ENCODE data around the gene RNF187.

The RNF187 gene

GRCh38 chr1:228494044-228494353, 6.8 kb downstream of the RNF187 start:
- H3K4me3 ChIP-seq, result no peak overlapping the region
- no peak for DNase-seq (ENCODE audit: low spot score)
- TF ChIP-seq CTCF (IDR thresholded peaks at IDR 0.05), result no peak
- no peak overlapping the region for H3K27ac ChIP-seq

DNA sequence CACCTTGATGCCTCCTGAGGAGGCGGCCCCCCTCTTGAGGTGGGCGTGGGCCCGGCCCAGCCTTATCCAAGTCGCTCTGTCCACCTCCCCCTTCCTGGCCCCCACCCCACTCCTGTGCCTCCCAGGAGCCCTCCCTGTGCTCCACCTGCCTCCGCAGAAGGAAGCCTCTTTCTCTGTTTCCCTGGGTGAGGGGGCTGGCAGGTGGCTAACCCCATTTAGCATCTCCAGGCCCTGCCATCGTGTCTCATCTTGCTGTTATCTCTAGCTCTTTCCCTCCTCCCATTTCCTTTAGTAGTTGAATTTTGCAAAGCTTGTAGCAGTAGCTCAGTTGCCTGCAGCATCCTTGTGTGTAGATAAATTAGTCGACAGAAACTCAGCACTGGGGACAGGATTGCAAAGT, 7.2 kb downstream of the RNF187 start:
- H3K27ac ChIP-seq, result no peak overlapping the region
- H3K4me3 ChIP-seq, result no peak overlapping the region
- no peak for TF ChIP-seq CTCF (IDR thresholded peaks at IDR 0.05)
- DNase-seq (ENCODE audit: low spot score), result no peak

GRCh38 chr1:228494970-228495853, 8.0 kb downstream of the RNF187 start:
- TF ChIP-seq CTCF (IDR thresholded peaks at IDR 0.05), result no peak
- no peak for DNase-seq (ENCODE audit: low spot score)

DNA sequence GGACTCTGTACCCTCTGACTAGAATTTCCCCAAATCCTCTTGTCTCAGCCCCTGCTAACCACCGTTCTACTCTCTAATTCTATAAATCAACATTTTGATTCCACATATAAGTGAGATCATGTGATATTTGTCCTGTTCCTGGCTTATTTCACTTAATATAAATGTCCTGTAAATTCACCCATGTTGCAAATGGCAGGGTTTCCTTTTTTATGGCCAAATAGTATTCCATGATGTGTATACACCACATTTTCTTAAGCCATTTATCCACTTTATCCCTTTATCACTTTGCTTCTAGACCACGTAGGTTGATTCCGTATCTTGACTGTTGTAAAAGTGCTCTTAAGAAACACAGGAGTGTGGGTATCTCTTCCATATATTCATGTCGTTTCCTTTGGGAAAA, 8.9 kb downstream of the RNF187 start:
- no peak for TF ChIP-seq CTCF (IDR thresholded peaks at IDR 0.05)
- no peak overlapping the region for H3K27ac ChIP-seq
- no peak overlapping the region for H3K4me3 ChIP-seq
- DNase-seq (ENCODE audit: low spot score), result no peak

More at GRCh38 chr1:228494970-228495853, 8.0 kb downstream of the RNF187 start:
- Histone ChIP-seq H3K4me3 (no peak overlapping the region), H3K27ac (no peak overlapping the region)

- no peak for DNase-seq (ENCODE audit: low spot score)
- no peak overlapping the region for H3K4me3 ChIP-seq
- no peak for TF ChIP-seq CTCF (IDR thresholded peaks at IDR 0.05)
- no peak overlapping the region for H3K27ac ChIP-seq
Observed at GRCh38 chr1:228496494-228496893, 9.3 kb downstream of the RNF187 start.

DNA sequence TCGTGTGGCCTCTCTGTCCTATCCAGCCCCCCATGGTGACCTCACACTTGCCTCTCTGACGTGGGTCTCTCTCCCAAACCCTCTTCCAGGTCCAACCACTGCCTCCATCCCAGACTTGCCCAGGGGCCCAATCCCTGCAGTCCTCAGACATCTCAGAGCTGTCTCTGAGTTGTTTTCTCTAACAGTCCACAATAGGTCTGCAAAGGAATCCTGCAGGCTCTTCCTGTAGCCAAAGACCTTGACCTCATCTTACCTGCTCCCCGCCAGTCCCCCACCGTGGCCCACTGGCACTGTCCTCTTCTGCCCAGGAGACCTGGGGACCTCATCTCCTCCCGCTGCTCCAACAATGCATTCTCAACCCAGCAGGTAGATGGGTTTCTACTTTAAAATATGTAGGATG, 10.0 kb downstream of the RNF187 start:
- Histone ChIP-seq H3K27ac (no peak overlapping the region), H3K4me3 (no peak overlapping the region)
- TF ChIP-seq CTCF (IDR thresholded peaks at IDR 0.05), result no peak
- no peak for DNase-seq (ENCODE audit: low spot score)

DNA sequence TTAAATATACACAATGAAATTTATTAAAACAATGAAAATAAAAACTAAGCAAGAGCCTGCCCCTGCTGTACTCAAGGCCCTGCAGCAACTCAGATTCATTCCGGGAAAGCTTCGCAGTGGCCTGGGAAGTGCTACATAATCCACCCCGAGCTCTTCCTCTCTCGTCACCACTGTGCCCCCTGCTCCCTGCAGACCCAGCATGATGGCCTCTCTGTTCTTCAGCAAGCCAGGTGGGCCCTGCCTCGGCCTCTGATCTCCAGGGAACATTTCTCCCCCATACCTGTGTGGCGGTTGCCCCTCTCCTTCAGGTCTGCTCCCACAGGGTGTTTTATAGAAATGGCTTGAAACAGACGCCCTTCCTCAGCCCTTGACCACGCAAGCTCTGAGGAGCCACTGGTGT, 10.6 kb downstream of the RNF187 start:
- no peak for DNase-seq (ENCODE audit: low spot score)
- Histone ChIP-seq H3K4me3 (no peak overlapping the region), H3K27ac (no peak overlapping the region)
- no peak for TF ChIP-seq CTCF (IDR thresholded peaks at IDR 0.05)
